Astrocyte of the spinal cord (primary cell): ENCODE results near the gene DCDC1.

ENCODE experiments used
- DNase-seq: peaks from one replicate; pipeline ENCODE4 v3.0.0; 2011; ENCODE audit warnings: low read depth, low spot score
- H3K4me3 ChIP-seq: 2 replicates; pipeline ENCODE4 v1.5.1; 2011; ENCODE audit warnings: low read depth, mild to moderate bottlenecking, low read length, moderate library complexity
- CTCF ChIP-seq: IDR thresholded peaks from 2 replicates; pipeline ENCODE4 v1.5.1; 2012; ENCODE audit warnings: low read depth, mild to moderate bottlenecking, low read length, inconsistent platforms
- in situ Hi-C: cut with HindIII; loops from 2 replicates; pipeline ENCODE4 v1.10.0; 2017; ENCODE audit warnings: low sequenced_read_pairs

The DCDC1 gene

GRCh38 chr11:30852091-30852490, 517.4 kb downstream of the DCDC1 start:
- no peak overlapping the region for H3K4me3 ChIP-seq
- no peak for DNase-seq
- no peak for TF ChIP-seq CTCF
- in situ Hi-C loops, result no loop called here

- no peak for TF ChIP-seq CTCF
- H3K4me3 ChIP-seq, result no peak overlapping the region
- no peak for DNase-seq
- in situ Hi-C loops, result no loop called here
These were observed 532.3 kb downstream of the DCDC1 start for GRCh38 chr11:30837252-30837651.

- in situ Hi-C loops, result no loop called here
These were observed 536.7 kb downstream of the DCDC1 start for GRCh38 chr11:30832831-30833230.

GRCh38 chr11:30830681-30831080, 538.9 kb downstream of the DCDC1 start:
- in situ Hi-C loops, result no loop called here
- TF ChIP-seq CTCF, result no peak
- H3K4me3 ChIP-seq, result no peak overlapping the region
- no peak for DNase-seq

More at GRCh38 chr11:30832831-30833230, 536.7 kb downstream of the DCDC1 start:
- no peak for TF ChIP-seq CTCF
- DNase-seq, result no peak
- no peak overlapping the region for H3K4me3 ChIP-seq

GRCh38 chr11:30826911-30827310, 542.6 kb downstream of the DCDC1 start:
- DNase-seq, result no peak
- in situ Hi-C loops, result no loop called here

GRCh38 chr11:30825723-30826122, 543.8 kb downstream of the DCDC1 start:
- in situ Hi-C loops, result no loop called here
- no peak for DNase-seq
- no peak overlapping the region for H3K4me3 ChIP-seq
- TF ChIP-seq CTCF, result no peak

More at GRCh38 chr11:30826911-30827310, 542.6 kb downstream of the DCDC1 start:
- H3K4me3 ChIP-seq, result no peak overlapping the region
- TF ChIP-seq CTCF, result no peak

- in situ Hi-C loops, result no loop called here
- TF ChIP-seq CTCF, result no peak
- no peak for DNase-seq
- no peak overlapping the region for H3K4me3 ChIP-seq
These were observed 546.4 kb downstream of the DCDC1 start for GRCh38 chr11:30823119-30823518.
